Body of pancreas (tissue), 4 donors: ENCODE data around the gene HEPHL1. TPM values are rescaled to one million over a fixed set of nuclear protein-coding genes. Genes with fewer than 3 reads are reported as not detected.

Experiments
- ATAC-seq: fragments of 150-250 bp; one replicate; pipeline ENCODE4 v1.9.1; 2016
- DNase-seq, 4 donors: peaks; one replicate each; pipeline ENCODE4 v3.0.0-alpha.2; 2019
- H3K27ac ChIP-seq, 4 donors: fragments of 200-600 bp; sonication (generic); 1 replicate in 3 of 4; 2 replicates in 1 of 4; pipeline versions ENCODE4 v1.5.1 to v1.6.1; 2016 to 2019; ENCODE audit warnings: mild to moderate bottlenecking in 1 of 4, mixed read lengths in 1 of 4, moderate library complexity in 1 of 4
- H3K27me3 ChIP-seq, 2 donors: fragments of 200-600 bp; sonication (generic); one replicate each; pipeline ENCODE4 v1.6.0; 2016; ENCODE audit warnings: mild to moderate bottlenecking in 1 of 2
- H3K36me3 ChIP-seq, 2 donors: fragments of 200-600 bp; sonication (generic); replicated peaks in 1 of 2; 2 replicates each; pipeline ENCODE4 v1.5.1; 2016; ENCODE audit warnings: low read depth in 2 of 2; ENCODE audit not compliant: insufficient read depth in 1 of 2
- H3K4me1 ChIP-seq: fragments of 200-600 bp; sonication (generic); one replicate; pipeline ENCODE4 v1.6.0; 2016
- H3K4me3 ChIP-seq, 2 donors: fragments of 200-600 bp; sonication (generic); 1 replicate in 1 of 2; 2 replicates in 1 of 2; pipeline ENCODE4 v1.5.1; 2016 to 2019
- H3K9me3 ChIP-seq, 3 donors: fragments of 200-600 bp; sonication (generic); 1 replicate in 2 of 3; 2 replicates in 1 of 3; pipeline ENCODE4 v1.5.1; 2016
- POLR2A ChIP-seq, 3 donors: fragments of 450-650 bp; IDR thresholded peaks; one replicate each; pipeline ENCODE4 v1.6.1; 2016; ENCODE audit warnings: antibody characterized with exemption in 3 of 3, mild to moderate bottlenecking in 2 of 3
- whole genome bisulfite sequencing, 2 donors: methylation state at CpG; one replicate each; pipeline ENCODE4 v1.1.5; 2017; 5-methylcytosine and 5-hydroxymethylcytosine counted together
- intact Hi-C: fragments of 100-400 bp; cut with DNase I; formaldehyde crosslinking; loops from one replicate; pipeline ENCODE4 v1.15.1; 2023
- total RNA-seq, 2 donors: library from RNA; depleted of rRNA; stranded (reverse); fragments of >200 nt; gene quantifications; one replicate each; pipeline ENCODE4 v1.1.0, GENCODE V29; 2016
- TF ChIP-seq, protein P1 (sequence below), 7 experiments: fragments of 450-650 bp in 4 of 7; fragments of 200-600 bp in 3 of 7; sonication (generic) in 3 of 7; IDR thresholded peaks; one replicate each; pipeline ENCODE4 v1.5.1; 2016 to 2019; ENCODE audit warnings: antibody characterized with exemption in 7 of 7

The HEPHL1 gene
- total RNA-seq, 2 donors from 2014 or later, result not detected

DNA sequence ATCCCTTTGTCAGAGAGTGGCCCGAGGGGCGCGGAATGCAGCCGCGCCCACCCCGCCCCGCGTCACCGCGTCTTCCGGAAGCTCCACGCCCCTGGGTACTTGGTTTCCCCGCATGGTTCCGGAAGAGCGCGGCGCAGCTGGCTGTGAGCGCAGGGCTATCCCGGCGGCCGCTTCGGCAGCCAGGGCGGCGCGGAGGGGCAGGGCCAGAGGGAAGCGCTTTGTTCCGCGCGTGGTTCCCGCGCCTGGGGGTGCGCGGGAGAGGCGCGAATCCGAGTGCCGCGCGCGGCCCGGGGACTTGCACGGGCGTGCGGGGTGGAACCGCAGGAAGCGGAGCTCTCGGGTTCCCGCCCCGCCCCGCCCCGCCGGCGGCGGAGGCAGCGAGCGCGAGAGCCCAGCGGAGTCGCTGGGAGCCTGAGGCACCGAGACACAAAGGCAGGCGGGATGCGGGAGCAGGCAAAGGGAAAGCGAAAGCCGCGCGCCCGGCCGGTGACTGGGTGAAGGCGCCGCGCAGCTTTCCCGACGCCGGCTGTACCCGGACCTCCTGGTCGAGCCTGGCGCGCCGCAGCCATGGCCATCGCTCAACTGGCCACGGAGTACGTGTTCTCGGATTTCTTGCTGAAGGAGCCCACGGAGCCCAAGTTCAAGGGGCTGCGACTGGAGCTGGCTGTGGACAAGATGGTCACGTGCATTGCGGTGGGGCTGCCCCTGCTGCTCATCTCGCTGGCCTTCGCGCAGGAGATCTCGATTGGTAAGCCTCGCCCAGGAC lies 107.8 kb downstream of the HEPHL1 start, which contains the start of gene PANX1:
PANX1 (plus strand) TSS at position 96 of the 766 bp plus-strand sequence; CDS start at position 568, 472 bp downstream.
- TF ChIP-seq POLR2A (IDR thresholded peaks at IDR 0.05), result peak; percentile 71 to 73 (median 72)
- TF ChIP-seq, protein P1, sequence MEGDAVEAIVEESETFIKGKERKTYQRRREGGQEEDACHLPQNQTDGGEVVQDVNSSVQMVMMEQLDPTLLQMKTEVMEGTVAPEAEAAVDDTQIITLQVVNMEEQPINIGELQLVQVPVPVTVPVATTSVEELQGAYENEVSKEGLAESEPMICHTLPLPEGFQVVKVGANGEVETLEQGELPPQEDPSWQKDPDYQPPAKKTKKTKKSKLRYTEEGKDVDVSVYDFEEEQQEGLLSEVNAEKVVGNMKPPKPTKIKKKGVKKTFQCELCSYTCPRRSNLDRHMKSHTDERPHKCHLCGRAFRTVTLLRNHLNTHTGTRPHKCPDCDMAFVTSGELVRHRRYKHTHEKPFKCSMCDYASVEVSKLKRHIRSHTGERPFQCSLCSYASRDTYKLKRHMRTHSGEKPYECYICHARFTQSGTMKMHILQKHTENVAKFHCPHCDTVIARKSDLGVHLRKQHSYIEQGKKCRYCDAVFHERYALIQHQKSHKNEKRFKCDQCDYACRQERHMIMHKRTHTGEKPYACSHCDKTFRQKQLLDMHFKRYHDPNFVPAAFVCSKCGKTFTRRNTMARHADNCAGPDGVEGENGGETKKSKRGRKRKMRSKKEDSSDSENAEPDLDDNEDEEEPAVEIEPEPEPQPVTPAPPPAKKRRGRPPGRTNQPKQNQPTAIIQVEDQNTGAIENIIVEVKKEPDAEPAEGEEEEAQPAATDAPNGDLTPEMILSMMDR (IDR thresholded peaks at IDR 0.05), result no peak
- Histone ChIP-seq H3K9me3 (no peaks in the 10 kb centered on the region), H3K27me3 (no peaks in the 10 kb centered on the region), H3K27ac (peak within 1 kb of the TSS; percentile 84 to 92 (median 88)), H3K4me1 (peaks cover 36% of the 10 kb centered on the region), H3K36me3 (no peaks in the 10 kb centered on the region), H3K4me3 (peak within 1 kb of the TSS; percentile 42 to 69)
- intact Hi-C loops, result no loop called here
- ATAC-seq (peak; percentile 81), DNase-seq (peak; percentile 70 to 82 (median 75))
- WGBS, 2 donors, result 1 to 5% methylated on average over 4 to 80 of the region's 92 CpGs

DNA sequence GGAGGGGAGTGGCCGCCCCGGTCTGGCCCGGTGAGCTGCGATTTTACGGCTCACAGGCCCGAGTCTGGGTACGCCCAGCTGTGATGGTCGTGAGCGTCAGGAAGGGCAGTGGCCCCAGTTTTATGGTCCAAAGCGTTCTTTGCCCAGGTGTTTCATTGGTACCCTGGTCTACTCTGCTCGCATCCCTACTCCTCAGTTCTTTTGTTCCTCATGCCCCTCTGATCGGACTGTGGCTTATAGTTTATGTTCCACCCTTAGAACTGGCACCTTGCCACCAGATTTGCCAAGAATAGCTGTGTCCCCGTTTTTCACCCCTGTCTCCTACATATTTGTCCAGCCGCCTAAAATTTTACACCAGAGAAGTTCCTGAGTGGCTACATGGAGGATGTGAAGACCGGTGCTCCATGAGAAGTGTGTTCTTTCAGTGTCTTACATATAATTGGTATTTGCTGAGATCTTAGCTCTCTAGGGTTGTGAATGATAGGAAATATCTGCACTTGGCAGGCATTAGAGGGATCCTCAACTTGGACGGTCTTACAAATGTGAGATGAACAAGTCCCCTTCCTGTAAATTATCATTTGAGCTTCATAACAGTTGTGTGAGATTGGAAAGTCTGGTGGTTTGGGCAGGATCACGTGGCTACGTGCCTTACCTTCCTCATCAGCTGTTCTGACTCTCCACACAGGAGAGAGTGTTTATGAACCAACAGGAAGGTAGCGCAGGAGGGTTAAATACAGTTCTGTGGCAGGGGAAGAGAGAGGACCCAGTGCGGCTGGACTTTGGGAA lies 108.6 kb downstream of the HEPHL1 start:
- Histone ChIP-seq H3K27me3 (no peaks in the 10 kb centered on the region), H3K4me3 (peak overlapping the region; percentile 42 to 69), H3K4me1 (peaks cover 38% of the 10 kb centered on the region), H3K9me3 (no peaks in the 10 kb centered on the region), H3K27ac (peak overlapping the region; percentile 84 to 92 (median 88)), H3K36me3 (no peaks in the 10 kb centered on the region)
- ATAC-seq (no peak), DNase-seq (peak in 1 of 4 donors; percentile 34)
- no peak for TF ChIP-seq POLR2A (IDR thresholded peaks at IDR 0.05)
- TF ChIP-seq, protein P1 (IDR thresholded peaks at IDR 0.05), result no peak
- intact Hi-C loops, result no loop called here
- 15% methylated on average over 20 of the region's 20 CpGs for WGBS, 2 donors

DNA sequence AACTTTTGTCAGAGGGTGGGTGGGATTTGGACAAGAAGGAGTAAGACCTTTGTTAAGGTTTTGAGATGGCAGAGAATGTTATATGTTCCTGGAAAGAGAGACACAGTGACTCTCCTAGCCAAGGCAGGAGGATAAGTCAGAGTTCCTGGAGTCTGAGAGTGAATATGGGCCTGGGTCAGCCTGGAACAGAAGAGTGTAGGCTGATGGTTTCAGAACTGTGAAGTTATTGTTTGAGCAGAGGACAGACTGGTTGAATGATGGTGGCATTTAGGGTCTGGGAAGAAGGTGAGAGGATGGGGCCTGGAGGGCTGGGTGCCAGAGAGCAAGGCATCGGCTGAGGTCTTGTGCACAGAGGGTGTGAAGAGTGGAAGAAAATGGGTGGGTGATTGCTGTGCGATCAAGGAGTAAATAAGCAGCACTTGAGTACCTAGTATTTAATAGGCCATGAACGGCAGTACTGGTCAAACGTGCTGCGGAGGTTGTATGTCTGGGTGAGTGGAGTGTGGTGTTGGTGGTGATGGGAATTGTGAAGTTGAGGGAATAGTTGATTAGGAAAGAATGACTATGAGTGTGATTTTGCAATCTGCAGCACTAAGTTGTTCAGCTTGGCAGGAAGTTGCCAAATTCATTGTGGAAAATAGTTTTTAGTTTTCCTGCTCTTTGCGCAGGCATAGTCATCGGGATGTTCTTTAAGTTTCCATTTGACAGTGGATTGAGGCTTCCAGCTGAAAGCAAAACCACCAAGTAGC lies 109.3 kb downstream of the HEPHL1 start:
- H3K4me3 ChIP-seq, result no peak overlapping the region
- intact Hi-C loops, result no loop called here
- H3K36me3 ChIP-seq, result no peaks in the 10 kb centered on the region
- ATAC-seq (no peak), DNase-seq (peak in 1 of 4 donors; percentile 21)
- peaks cover 46% of the 10 kb centered on the region for H3K4me1 ChIP-seq
- WGBS, 2 donors, result 73 to 79% methylated on average over 7 of the region's 7 CpGs
- H3K27me3 ChIP-seq, result no peaks in the 10 kb centered on the region
- no peaks in the 10 kb centered on the region for H3K9me3 ChIP-seq
- TF ChIP-seq, protein P1 (IDR thresholded peaks at IDR 0.05), result no peak
- peak in 1 of 3 donors; percentile 19 for TF ChIP-seq POLR2A (IDR thresholded peaks at IDR 0.05)
- H3K27ac ChIP-seq, result peak overlapping the region in 3 of 4 donors; percentile 20 to 92 (median 87)

DNA sequence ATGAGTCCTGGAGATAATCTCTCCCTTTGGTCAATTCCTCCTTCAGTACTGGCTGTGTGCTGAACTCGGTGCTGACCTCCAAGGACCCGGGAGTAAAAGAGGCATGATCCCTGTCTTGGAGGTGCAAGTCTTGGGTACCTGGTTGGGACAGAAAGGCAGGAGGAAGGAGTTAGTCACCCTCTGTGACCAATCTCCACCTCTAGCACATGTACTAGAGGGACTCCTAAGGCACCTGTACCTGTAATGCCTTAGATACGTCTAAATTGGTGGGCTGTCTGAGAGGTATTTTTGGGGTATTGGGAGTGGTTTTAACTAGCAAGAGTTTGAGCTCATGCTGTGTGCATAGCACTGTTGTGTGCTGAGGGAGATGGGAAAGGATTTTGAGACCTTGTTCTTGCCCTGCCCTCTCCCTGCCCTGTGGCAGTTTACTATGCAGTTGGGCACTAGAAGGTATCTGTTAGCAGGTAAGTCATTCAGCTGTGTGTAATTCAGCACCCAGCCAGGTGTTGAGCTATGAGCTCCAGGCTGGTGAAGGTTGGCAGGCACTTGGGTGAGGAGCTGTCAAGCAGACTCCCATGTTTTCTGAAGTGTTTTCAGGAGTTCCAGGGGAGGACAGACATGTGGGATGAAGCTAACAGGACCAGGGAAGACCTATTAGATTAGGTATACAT lies 110.0 kb downstream of the HEPHL1 start:
- no peak overlapping the region for H3K4me3 ChIP-seq
- TF ChIP-seq, protein P1 (IDR thresholded peaks at IDR 0.05), result no peak
- TF ChIP-seq POLR2A (IDR thresholded peaks at IDR 0.05), result no peak
- 66 to 74% methylated on average over 3 of the region's 3 CpGs for WGBS, 2 donors
- intact Hi-C loops, result no loop called here
- ATAC-seq (no peak), DNase-seq (peak in 2 of 4 donors; percentile 33 to 35)
- no peaks in the 10 kb centered on the region for H3K27me3 ChIP-seq
- no peaks in the 10 kb centered on the region for H3K36me3 ChIP-seq
- peaks cover 46% of the 10 kb centered on the region for H3K4me1 ChIP-seq
- peak overlapping the region in 3 of 4 donors; percentile 7 to 87 (median 9) for H3K27ac ChIP-seq
- no peaks in the 10 kb centered on the region for H3K9me3 ChIP-seq
